ENCODE measurements around the gene EPS8L1.

DNA sequence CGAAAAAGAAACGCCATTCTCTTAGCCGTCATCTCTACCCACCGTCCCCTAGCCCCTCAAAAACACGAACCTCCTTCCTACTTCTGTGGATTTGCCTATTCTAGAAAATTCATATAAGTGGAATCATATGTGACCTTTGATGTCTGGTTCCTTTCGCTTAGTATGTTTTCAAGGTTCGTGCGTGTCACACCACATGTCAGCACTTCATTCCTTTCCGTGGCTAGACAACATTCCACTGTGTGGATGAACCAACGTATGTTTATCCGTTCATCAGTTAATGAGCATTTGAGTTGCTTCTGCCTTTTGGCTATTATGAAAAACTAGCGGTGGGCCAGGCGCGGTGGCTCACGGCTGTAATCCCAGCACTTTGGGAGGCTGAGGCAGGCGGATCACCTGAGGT is 55.8 kb downstream of the EPS8L1 start:
- TF ChIP-seq CTCF (IDR thresholded peaks at IDR 0.05; ENCODE audit: poor library complexity, severe bottlenecking): no peak
- TF ChIP-seq POLR2AphosphoS5 (IDR thresholded peaks at IDR 0.05): no peak
- no peak for TF ChIP-seq SMC3 (conservative IDR thresholded peaks at IDR 0.05; ENCODE audit: poor library complexity)
- no peak for TF ChIP-seq EP300 (conservative IDR thresholded peaks at IDR 0.05; ENCODE audit: poor library complexity, severe bottlenecking)
- TF ChIP-seq TAF1 (IDR thresholded peaks at IDR 0.05; ENCODE audit: low read depth): no peak
- TF ChIP-seq RAD21 (conservative IDR thresholded peaks at IDR 0.05): no peak
- no peak for TF ChIP-seq EZH2 (IDR thresholded peaks at IDR 0.05; ENCODE audit: borderline replicate concordance, insufficient read depth, low read length, poor library complexity, severe bottlenecking)
- TF ChIP-seq REST (IDR thresholded peaks at IDR 0.05; ENCODE audit: borderline replicate concordance): no peak
